ENCODE data around the gene SCYGR4.
"Not testable (repeated sequence)": the region's sequence is repeated elsewhere in the genome, so short reads cannot be mapped to it uniquely, and the experiment has no call there.

The SCYGR4 gene

DNA sequence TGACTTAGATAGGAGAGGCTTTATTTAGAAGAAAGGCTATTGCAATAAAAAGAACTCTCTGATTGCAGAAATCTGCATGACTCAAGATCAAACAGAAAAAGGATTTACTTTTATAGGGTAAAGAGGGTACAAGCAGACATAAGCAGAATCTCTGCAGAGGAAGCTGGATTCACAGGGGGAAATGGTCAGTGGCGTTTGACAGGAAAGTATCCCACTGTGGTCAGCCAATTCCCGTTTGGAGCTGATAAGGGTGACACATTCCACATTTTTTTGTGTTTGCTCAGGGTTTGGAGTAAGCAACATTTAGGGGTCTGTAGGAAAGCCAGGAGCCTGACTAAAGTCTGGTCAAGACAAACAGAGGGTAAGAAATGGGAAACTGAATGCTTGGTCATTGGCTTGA lies 25.4 kb downstream of the SCYGR4 start:
- no peak overlapping the region for H3K4me3 ChIP-seq (ENCODE audit: low read depth in 1 of 2, low read length in 2 of 2)
- H3K27ac ChIP-seq (ENCODE audit: low read length) = no peak overlapping the region
- no peaks in the 10 kb centered on the region for H3K27me3 ChIP-seq (ENCODE audit: low read depth, low read length)
- H3K4me1 ChIP-seq (ENCODE audit: control insufficient read depth in 1 of 2, insufficient read depth in 2 of 2, low read length in 2 of 2) = no peaks in the 10 kb centered on the region
- H3K36me3 ChIP-seq (ENCODE audit: control insufficient read depth in 1 of 2, insufficient read depth in 2 of 2, low read length in 2 of 2) = no peaks in the 10 kb centered on the region
- H3K9me3 ChIP-seq (ENCODE audit: control insufficient read depth in 1 of 2, low read length in 2 of 2) = no peaks in the 10 kb centered on the region

DNA sequence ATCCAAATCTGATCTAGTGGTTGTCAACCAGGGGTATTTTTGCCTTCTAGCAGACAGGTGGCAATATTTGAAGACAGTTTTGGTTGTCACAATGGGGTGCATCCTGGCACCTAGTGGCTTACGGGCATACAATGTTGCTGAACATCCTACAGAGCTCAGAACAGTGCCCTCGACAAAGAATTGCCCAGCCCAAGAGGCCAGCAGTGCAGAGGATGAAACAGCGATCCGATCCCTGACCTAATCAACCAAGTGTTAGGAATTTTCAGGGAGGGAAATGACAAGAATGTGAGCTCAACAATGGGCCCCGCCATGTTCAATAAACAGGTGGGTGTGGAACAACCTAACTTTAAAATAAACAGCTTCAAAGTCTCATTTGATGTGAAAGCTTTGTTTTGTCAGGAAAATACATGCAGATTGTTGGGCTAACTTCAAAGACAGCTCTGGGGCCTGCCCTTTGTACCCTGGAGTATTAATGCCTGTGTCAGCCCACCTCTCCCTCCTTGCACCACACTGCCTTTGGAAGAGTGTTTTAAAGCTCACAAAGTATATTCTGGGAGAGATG lies 26.8 kb downstream of the SCYGR4 start:
- Histone ChIP-seq H3K36me3 (ENCODE audit: control insufficient read depth in 1 of 2, insufficient read depth in 2 of 2, low read length in 2 of 2) (no peaks in the 10 kb centered on the region), H3K27ac (ENCODE audit: low read length) (no peak overlapping the region), H3K9me3 (ENCODE audit: control insufficient read depth in 1 of 2, low read length in 2 of 2) (no peaks in the 10 kb centered on the region), H3K4me1 (ENCODE audit: control insufficient read depth in 1 of 2, insufficient read depth in 2 of 2, low read length in 2 of 2) (no peaks in the 10 kb centered on the region), H3K27me3 (ENCODE audit: low read depth, low read length) (no peaks in the 10 kb centered on the region), H3K4me3 (ENCODE audit: low read depth in 1 of 2, low read length in 2 of 2) (no peak overlapping the region)

DNA sequence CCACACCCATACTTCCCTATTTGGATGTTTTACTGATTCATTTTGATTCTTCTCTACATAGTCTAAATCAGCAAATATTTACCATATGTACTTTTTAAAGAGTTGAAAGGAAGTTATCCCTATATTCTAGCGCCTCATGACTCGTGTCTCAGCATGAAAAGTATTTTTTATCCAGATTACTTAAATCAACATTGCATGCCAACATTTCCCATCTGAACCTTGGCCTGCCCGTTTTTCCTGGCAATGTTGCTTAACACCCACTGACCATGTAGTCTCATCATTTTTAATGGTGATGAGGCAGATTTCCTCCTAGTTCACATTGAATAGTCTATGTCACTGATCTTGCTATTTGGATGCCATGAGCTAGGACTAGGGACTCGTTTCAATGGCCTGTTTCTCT lies 36.1 kb downstream of the SCYGR4 start:
- Histone ChIP-seq H3K9me3 (ENCODE audit: control insufficient read depth in 1 of 2, low read length in 2 of 2) (no peaks in the 10 kb centered on the region), H3K27ac (ENCODE audit: low read length) (no peak overlapping the region), H3K27me3 (ENCODE audit: low read depth, low read length) (no peaks in the 10 kb centered on the region), H3K36me3 (ENCODE audit: control insufficient read depth in 1 of 2, insufficient read depth in 2 of 2, low read length in 2 of 2) (no peaks in the 10 kb centered on the region), H3K4me3 (ENCODE audit: low read depth in 1 of 2, low read length in 2 of 2) (no peak overlapping the region), H3K4me1 (ENCODE audit: control insufficient read depth in 1 of 2, insufficient read depth in 2 of 2, low read length in 2 of 2) (no peaks in the 10 kb centered on the region)

- Histone ChIP-seq H3K4me3 (ENCODE audit: low read depth in 1 of 2, low read length in 2 of 2) (no peak overlapping the region), H3K9me3 (ENCODE audit: control insufficient read depth in 1 of 2, low read length in 2 of 2) (no peaks in the 10 kb centered on the region), H3K27ac (ENCODE audit: low read length) (no peak overlapping the region), H3K4me1 (ENCODE audit: control insufficient read depth in 1 of 2, insufficient read depth in 2 of 2, low read length in 2 of 2) (no peaks in the 10 kb centered on the region), H3K36me3 (ENCODE audit: control insufficient read depth in 1 of 2, insufficient read depth in 2 of 2, low read length in 2 of 2) (no peaks in the 10 kb centered on the region), H3K27me3 (ENCODE audit: low read depth, low read length) (no peaks in the 10 kb centered on the region)
These were observed 37.1 kb downstream of the SCYGR4 start for GRCh38 chr2:227654426-227654825.

DNA sequence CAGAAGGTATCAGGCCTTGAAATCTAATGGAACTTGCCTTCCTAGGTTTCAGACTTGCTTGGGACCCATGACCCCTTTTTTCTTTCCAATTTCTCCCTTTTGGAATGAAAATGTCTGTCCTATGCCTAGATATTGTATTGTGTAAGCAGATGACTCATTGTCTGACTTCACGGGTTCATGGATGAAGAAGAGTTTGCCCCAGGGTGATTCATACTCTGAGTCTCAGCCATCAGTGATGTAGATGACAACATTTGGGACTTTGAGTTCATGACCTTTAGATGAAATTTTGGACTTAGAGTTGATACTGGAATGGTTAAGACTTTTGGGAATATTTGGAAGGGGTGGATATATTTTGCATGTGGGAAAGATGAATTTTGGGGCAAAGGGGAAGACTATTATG lies 38.2 kb downstream of the SCYGR4 start:
- Histone ChIP-seq H3K36me3 (ENCODE audit: control insufficient read depth in 1 of 2, insufficient read depth in 2 of 2, low read length in 2 of 2) (no peaks in the 10 kb centered on the region), H3K4me3 (ENCODE audit: low read depth in 1 of 2, low read length in 2 of 2) (no peak overlapping the region), H3K9me3 (ENCODE audit: control insufficient read depth in 1 of 2, low read length in 2 of 2) (no peaks in the 10 kb centered on the region), H3K4me1 (ENCODE audit: control insufficient read depth in 1 of 2, insufficient read depth in 2 of 2, low read length in 2 of 2) (no peaks in the 10 kb centered on the region), H3K27ac (ENCODE audit: low read length) (no peak overlapping the region), H3K27me3 (ENCODE audit: low read depth, low read length) (no peaks in the 10 kb centered on the region)

DNA sequence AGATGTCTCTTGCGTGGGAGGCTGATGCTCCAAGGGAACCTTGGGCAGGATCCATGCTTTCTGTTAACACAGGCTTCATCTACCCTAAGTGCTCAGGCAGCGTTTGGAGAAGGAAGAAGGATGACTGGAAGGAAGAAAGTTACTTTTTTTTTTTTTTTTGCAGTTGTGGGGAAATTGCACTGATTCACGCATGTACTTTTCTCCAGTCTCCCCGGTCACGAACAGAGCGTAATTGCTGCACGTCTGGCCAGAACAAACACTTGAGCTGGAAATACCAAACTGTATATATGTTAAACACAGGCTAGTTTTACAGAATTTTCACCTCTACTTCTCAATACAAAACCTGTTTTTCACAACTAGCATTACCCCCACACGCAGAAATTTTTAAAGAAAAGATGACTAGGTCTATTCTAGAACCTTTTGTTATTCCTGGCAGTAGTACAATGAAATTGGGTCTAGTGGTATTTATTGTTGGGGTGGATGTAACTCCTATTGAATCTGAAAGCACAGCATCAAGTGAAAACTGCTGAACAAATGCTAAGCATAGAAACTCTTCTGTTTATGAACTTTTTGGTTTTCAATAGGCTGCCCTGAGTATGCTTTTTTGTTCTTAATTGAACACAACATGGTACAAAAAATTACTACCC lies 40.0 kb downstream of the SCYGR4 start:
- Histone ChIP-seq H3K9me3 (ENCODE audit: control insufficient read depth in 1 of 2, low read length in 2 of 2) (no peaks in the 10 kb centered on the region), H3K27ac (ENCODE audit: low read length) (no peak overlapping the region), H3K4me1 (ENCODE audit: control insufficient read depth in 1 of 2, insufficient read depth in 2 of 2, low read length in 2 of 2) (no peaks in the 10 kb centered on the region), H3K27me3 (ENCODE audit: low read depth, low read length) (no peaks in the 10 kb centered on the region), H3K4me3 (ENCODE audit: low read depth in 1 of 2, low read length in 2 of 2) (no peak overlapping the region), H3K36me3 (ENCODE audit: control insufficient read depth in 1 of 2, insufficient read depth in 2 of 2, low read length in 2 of 2) (no peaks in the 10 kb centered on the region)

- H3K27me3 ChIP-seq (ENCODE audit: low read depth, low read length) = no peaks in the 10 kb centered on the region
- H3K4me1 ChIP-seq (ENCODE audit: control insufficient read depth in 1 of 2, insufficient read depth in 2 of 2, low read length in 2 of 2) = no peaks in the 10 kb centered on the region
- no peaks in the 10 kb centered on the region for H3K9me3 ChIP-seq (ENCODE audit: control insufficient read depth in 1 of 2, low read length in 2 of 2)
- no peaks in the 10 kb centered on the region for H3K36me3 ChIP-seq (ENCODE audit: control insufficient read depth in 1 of 2, insufficient read depth in 2 of 2, low read length in 2 of 2)
- H3K27ac ChIP-seq (ENCODE audit: low read length) = no peak overlapping the region
- no peak overlapping the region for H3K4me3 ChIP-seq (ENCODE audit: low read depth in 1 of 2, low read length in 2 of 2)
These were observed 43.8 kb downstream of the SCYGR4 start for GRCh38 chr2:227661025-227661649.

DNA sequence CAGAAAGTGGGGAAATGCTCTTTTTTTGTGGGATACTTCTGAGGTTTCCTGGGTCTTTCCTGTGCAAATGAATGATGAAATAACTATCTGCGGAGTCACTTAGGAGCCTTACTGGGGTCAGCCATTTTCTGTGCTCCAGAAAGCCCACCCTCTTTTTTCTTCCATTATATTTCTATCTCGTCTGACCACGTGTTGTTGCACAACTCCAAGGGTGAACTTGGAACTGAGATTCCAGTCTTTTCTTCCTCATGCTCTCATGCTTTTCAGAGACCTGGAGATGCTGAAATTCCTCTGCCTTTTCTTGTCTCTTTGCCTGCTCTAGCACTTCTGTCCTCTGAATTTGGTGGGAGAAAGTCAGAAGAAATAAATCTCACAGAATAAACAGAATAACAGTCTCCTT lies 44.5 kb downstream of the SCYGR4 start:
- no peaks in the 10 kb centered on the region for H3K9me3 ChIP-seq (ENCODE audit: control insufficient read depth in 1 of 2, low read length in 2 of 2)
- no peak overlapping the region for H3K4me3 ChIP-seq (ENCODE audit: low read depth in 1 of 2, low read length in 2 of 2)
- no peaks in the 10 kb centered on the region for H3K27me3 ChIP-seq (ENCODE audit: low read depth, low read length)
- H3K4me1 ChIP-seq (ENCODE audit: control insufficient read depth in 1 of 2, insufficient read depth in 2 of 2, low read length in 2 of 2) = no peaks in the 10 kb centered on the region
- H3K36me3 ChIP-seq (ENCODE audit: control insufficient read depth in 1 of 2, insufficient read depth in 2 of 2, low read length in 2 of 2) = no peaks in the 10 kb centered on the region
- no peak overlapping the region for H3K27ac ChIP-seq (ENCODE audit: low read length)

DNA sequence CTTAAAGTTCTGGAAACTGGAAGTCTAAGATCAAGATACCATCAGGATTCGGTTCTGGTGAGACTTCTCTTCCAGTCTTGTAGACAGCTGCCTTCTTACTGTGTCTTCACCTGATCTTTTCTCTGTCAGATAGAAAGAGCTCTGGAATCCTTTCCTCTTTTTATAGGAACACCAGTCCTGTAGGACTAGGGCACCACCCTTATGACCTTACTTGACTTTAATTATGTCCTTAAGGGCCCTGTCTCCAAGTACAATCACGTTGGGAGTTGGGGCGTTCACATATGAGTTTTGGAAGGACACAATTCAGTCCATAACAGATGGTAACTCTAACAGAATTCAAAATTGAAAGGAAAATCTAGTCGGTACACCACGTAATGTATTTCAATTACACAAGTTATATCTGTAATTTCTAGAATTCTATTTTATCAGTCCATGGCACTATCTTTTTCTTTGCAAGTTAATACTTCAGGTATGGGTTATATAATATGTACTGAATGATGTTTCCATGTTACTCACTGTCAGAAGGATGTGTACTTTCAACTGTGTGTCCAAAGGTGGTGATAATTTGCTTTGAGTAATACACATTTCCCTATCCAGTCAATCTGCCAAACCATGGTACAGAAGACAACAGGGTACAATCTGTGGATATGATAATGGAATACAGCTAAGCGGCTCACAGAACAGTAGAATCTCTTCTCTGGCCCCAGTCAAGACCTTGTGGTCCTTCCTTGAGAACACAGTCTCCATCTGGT lies 48.1 kb downstream of the SCYGR4 start:
- H3K27ac ChIP-seq (ENCODE audit: low read length) = no peak overlapping the region
- no peak overlapping the region for H3K4me3 ChIP-seq (ENCODE audit: low read depth in 1 of 2, low read length in 2 of 2)
- H3K36me3 ChIP-seq (ENCODE audit: control insufficient read depth in 1 of 2, insufficient read depth in 2 of 2, low read length in 2 of 2) = no peaks in the 10 kb centered on the region
- no peaks in the 10 kb centered on the region for H3K4me1 ChIP-seq (ENCODE audit: control insufficient read depth in 1 of 2, insufficient read depth in 2 of 2, low read length in 2 of 2)
- H3K9me3 ChIP-seq (ENCODE audit: control insufficient read depth in 1 of 2, low read length in 2 of 2) = no peaks in the 10 kb centered on the region
- H3K27me3 ChIP-seq (ENCODE audit: low read depth, low read length) = no peaks in the 10 kb centered on the region

DNA sequence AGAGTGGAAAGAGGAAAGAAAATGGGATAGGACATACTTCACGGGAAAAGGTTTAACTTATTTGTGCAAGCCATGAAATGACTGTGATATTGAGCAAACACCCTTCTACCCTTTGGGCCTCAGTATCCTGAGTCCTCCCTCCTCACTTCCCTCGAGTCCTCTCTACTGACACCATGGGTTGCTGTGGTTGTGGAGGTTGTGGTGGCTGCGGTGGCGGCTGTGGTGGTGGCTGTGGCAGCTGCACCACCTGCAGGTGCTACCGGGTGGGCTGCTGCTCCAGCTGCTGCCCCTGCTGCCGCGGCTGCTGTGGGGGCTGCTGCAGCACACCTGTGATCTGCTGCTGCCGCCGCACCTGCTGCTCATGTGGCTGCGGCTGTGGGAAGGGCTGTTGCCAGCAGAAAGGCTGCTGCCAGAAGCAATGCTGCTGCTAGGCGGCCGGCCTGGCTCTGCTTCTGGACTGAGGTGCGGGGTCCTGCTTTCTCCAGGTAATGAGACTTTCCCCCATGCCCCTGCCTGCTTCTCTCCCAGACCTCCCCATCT lies 49.4 kb downstream of the SCYGR4 start, which contains the start of gene SCYGR5:
TSS of gene SCYGR5 (plus strand) at position 174 of the 540 bp plus-strand sequence. CDS start at position 174, 0 bp downstream.
- not testable (repeated sequence) for H3K9me3 ChIP-seq (ENCODE audit: control insufficient read depth in 1 of 2, low read length in 2 of 2); H3K36me3 ChIP-seq (ENCODE audit: control insufficient read depth in 1 of 2, insufficient read depth in 2 of 2, low read length in 2 of 2); H3K4me1 ChIP-seq (ENCODE audit: control insufficient read depth in 1 of 2, insufficient read depth in 2 of 2, low read length in 2 of 2); H3K27ac ChIP-seq (ENCODE audit: low read length); H3K27me3 ChIP-seq (ENCODE audit: low read depth, low read length); H3K4me3 ChIP-seq (ENCODE audit: low read depth in 1 of 2, low read length in 2 of 2)
